Uterus (tissue), 4 donors: Measurements from ENCODE around the gene SYT2. TPM values are rescaled to one million over a fixed set of nuclear protein-coding genes. Genes with fewer than 3 reads are reported as not detected.

Experiments
- DNase-seq, 2 donors: peaks; one replicate each; pipeline ENCODE4 v3.0.0-alpha.2; 2019 to 2020
- H3K27ac ChIP-seq, 2 donors: fragments of 200-600 bp; sonication (generic); 1 replicate in 1 of 2; 2 replicates in 1 of 2; pipeline ENCODE4 v1.5.1; 2016 to 2018
- H3K27me3 ChIP-seq, 2 donors: fragments of 200-600 bp; sonication (generic); one replicate each; pipeline ENCODE4 v1.5.1; 2018 to 2019; ENCODE audit warnings: control low read depth in 1 of 2
- H3K36me3 ChIP-seq, 2 donors: fragments of 200-600 bp; sonication (generic); one replicate each; pipeline ENCODE4 v1.5.1; 2019; ENCODE audit warnings: control low read depth in 1 of 2
- H3K4me1 ChIP-seq, 2 donors: fragments of 200-600 bp; sonication (generic); one replicate each; pipeline ENCODE4 v1.5.1; 2018 to 2019; ENCODE audit warnings: control low read depth in 1 of 2
- H3K4me3 ChIP-seq, 2 donors: fragments of 200-600 bp; sonication (generic); 1 replicate in 1 of 2; 2 replicates in 1 of 2; pipeline ENCODE4 v1.5.1; 2018 to 2019; ENCODE audit warnings: mild to moderate bottlenecking in 1 of 2
- H3K9me3 ChIP-seq, 2 donors: fragments of 200-600 bp; sonication (generic); one replicate each; pipeline ENCODE4 v1.5.1; 2019; ENCODE audit warnings: control low read depth in 1 of 2
- CTCF ChIP-seq, 4 experiments: fragments of 200-600 bp in 2 of 4; fragments of 450-650 bp in 2 of 4; sonication (generic) in 2 of 4; IDR thresholded peaks; one replicate each; pipeline ENCODE4 v1.5.1; 2016 to 2019; ENCODE audit warnings: antibody characterized with exemption in 4 of 4, mild to moderate bottlenecking in 2 of 4, moderate library complexity in 1 of 4
- POLR2A ChIP-seq, 2 donors: fragments of 450-650 bp; IDR thresholded peaks; one replicate each; pipeline ENCODE4 v1.6.1; 2016; ENCODE audit warnings: antibody characterized with exemption in 2 of 2, mild to moderate bottlenecking in 1 of 2, moderate library complexity in 1 of 2
- intact Hi-C: fragments of 100-400 bp; cut with DNase I; formaldehyde crosslinking; loops from one replicate; pipeline ENCODE4 v1.15.1; 2023; ENCODE audit warnings: low total_unique reads
- total RNA-seq, 4 donors: library from RNA; depleted of rRNA in 3 of 4; stranded (reverse); fragments of >200 nt in 3 of 4; gene quantifications; one replicate each; pipeline versions ENCODE4 v1.1.0 to v1.2.4, GENCODE V29; 2014 to 2023
- donor health status: DM: yes; HTN: yes; CAD: no.

The SYT2 gene
- total RNA-seq, 4 donors from 2014 or later = 1.1 TPM; not detected in 3

- no peak for DNase-seq
- Histone ChIP-seq H3K27ac (no peak overlapping the region), H3K36me3 (no peaks in the 10 kb centered on the region), H3K27me3 (no peaks in the 10 kb centered on the region), H3K4me1 (no peaks in the 10 kb centered on the region), H3K9me3 (no peaks in the 10 kb centered on the region), H3K4me3 (no peak overlapping the region)
- intact Hi-C loops = no loop called here
- TF ChIP-seq POLR2A (IDR thresholded peaks at IDR 0.05) (no peak), CTCF (IDR thresholded peaks at IDR 0.05) (no peak)
Measured at GRCh38 chr1:202698276-202698675, 12.0 kb downstream of the SYT2 start.

GRCh38 chr1:202697038-202697437 is 13.2 kb downstream of the SYT2 start:
- Histone ChIP-seq H3K36me3 (no peaks in the 10 kb centered on the region), H3K4me1 (no peaks in the 10 kb centered on the region), H3K9me3 (no peaks in the 10 kb centered on the region), H3K27ac (no peak overlapping the region), H3K4me3 (no peak overlapping the region), H3K27me3 (no peaks in the 10 kb centered on the region)
- TF ChIP-seq POLR2A (IDR thresholded peaks at IDR 0.05) (no peak), CTCF (IDR thresholded peaks at IDR 0.05) (no peak)
- intact Hi-C loops = no loop called here
- DNase-seq = no peak

GRCh38 chr1:202694314-202694713 is 15.9 kb downstream of the SYT2 start:
- intact Hi-C loops = no loop called here
- no peaks in the 10 kb centered on the region for H3K27me3 ChIP-seq
- H3K9me3 ChIP-seq = no peaks in the 10 kb centered on the region
- no peak overlapping the region for H3K4me3 ChIP-seq
- no peaks in the 10 kb centered on the region for H3K36me3 ChIP-seq
- H3K27ac ChIP-seq = no peak overlapping the region
- TF ChIP-seq CTCF (IDR thresholded peaks at IDR 0.05) (no peak), POLR2A (IDR thresholded peaks at IDR 0.05) (no peak)
- no peaks in the 10 kb centered on the region for H3K4me1 ChIP-seq
- DNase-seq = no peak

GRCh38 chr1:202692959-202693555 is 17.2 kb downstream of the SYT2 start:
- peak; percentile 29 to 47 for DNase-seq
- Histone ChIP-seq H3K9me3 (no peaks in the 10 kb centered on the region), H3K27ac (no peak overlapping the region), H3K27me3 (no peaks in the 10 kb centered on the region), H3K4me1 (no peaks in the 10 kb centered on the region), H3K36me3 (no peaks in the 10 kb centered on the region), H3K4me3 (no peak overlapping the region)
- intact Hi-C loops = no loop called here
- TF ChIP-seq CTCF (IDR thresholded peaks at IDR 0.05) (peak in 2 of 4 experiments; percentile 8 to 29), POLR2A (IDR thresholded peaks at IDR 0.05) (no peak)

DNA sequence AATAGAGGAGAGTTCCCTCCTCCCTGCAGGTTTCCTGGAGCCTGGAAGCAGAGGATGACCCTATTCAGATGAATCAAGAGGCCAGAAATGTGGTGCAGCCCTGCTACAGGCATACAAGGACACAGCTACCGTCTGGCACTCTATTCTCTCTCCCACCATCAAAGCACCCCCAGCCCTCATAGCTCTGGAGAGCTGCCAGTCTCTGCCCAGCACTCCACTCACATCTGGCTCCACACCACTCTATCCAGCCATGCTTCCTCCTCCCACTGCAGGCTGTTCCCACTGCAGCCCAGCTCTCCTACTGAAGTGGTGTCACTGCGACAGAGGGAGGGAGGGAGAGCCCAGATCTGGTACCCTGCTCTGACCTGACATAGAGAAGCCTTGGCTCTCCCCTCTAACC is 18.4 kb downstream of the SYT2 start:
- Histone ChIP-seq H3K27ac (no peak overlapping the region), H3K27me3 (no peaks in the 10 kb centered on the region), H3K4me3 (no peak overlapping the region), H3K4me1 (no peaks in the 10 kb centered on the region), H3K9me3 (no peaks in the 10 kb centered on the region), H3K36me3 (no peaks in the 10 kb centered on the region)
- intact Hi-C loops = no loop called here
- no peak for TF ChIP-seq POLR2A (IDR thresholded peaks at IDR 0.05)
- TF ChIP-seq CTCF (IDR thresholded peaks at IDR 0.05) = no peak
- no peak for DNase-seq
